ENCODE data around the gene PCDHGB6.
"Not testable (repeated sequence)": the region's sequence is repeated elsewhere in the genome, so short reads cannot be mapped to it uniquely, and the experiment has no call there.

Gene PCDHGB6

DNA sequence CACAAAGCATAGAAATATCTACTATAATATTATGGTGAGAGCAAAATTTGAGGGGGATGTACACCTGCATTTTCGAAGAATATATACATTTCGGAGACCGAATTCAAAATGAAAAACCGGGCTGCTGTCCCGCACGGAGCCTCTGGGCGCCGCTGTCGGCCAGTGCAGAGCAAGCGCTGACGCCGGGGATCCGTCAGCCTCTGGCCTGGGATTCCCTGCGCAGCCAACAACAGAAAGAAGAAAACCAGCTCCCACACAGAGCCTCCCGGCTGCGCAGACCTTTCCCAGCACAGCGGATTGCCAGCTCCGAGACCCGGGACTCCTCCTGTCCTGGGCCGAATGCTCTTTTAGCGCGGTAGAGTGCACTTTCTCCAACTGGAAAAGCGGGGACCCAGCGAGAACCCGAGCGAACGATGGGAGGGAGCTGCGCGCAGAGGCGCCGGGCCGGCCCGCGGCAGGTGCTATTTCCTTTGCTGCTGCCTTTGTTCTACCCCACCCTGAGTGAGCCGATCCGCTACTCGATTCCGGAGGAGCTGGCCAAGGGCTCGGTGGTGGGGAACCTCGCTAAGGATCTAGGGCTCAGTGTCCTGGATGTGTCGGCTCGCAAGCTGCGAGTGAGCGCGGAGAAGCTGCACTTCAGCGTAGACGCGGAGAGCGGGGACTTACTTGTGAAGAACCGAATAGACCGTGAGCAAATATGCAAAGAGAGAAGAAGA, at the start of gene PCDHGB6:
Gene PCDHGB6 (plus strand): TSS at position 232 of the 716 bp plus-strand sequence. CDS start 182 bp downstream, at position 414.
- peak; percentile 78 for TF ChIP-seq CTCF (conservative IDR thresholded peaks at IDR 0.05)

GRCh38 chr5:141359790-141360426, 47.9 kb upstream of the PCDHGB6 start, which contains the start of gene PCDHGB2:
Gene PCDHGB2 (plus strand): TSS chr5:141359994. CDS start chr5:141360136, 142 bp downstream.
- TF ChIP-seq ZFX (IDR thresholded peaks at IDR 0.05) (no peak), CTCF (conservative IDR thresholded peaks at IDR 0.05) (peak; percentile 70)
- H3K27ac ChIP-seq, result no peak within 1 kb of the TSS

More for the DNA sequence above, at the start of gene PCDHGB6:
- not testable (repeated sequence) for H3K27ac ChIP-seq

DNA sequence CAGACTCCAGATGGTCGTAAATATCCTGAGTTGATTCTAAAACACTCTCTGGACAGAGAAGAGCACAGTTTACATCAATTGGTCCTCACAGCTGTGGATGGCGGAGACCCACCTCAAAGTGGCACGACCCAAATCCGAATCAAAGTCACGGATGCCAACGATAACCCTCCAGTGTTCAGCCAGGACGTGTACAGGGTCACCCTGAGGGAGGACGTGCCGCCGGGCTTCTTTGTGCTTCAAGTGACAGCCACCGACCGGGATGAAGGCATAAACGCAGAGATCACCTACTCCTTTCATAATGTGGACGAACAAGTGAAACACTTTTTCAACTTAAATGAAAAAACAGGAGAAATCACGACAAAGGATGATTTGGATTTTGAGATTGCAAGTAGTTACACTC, 47.1 kb upstream of the PCDHGB6 start:
- TF ChIP-seq ZFX (IDR thresholded peaks at IDR 0.05) (no peak), CTCF (conservative IDR thresholded peaks at IDR 0.05) (no peak)
- H3K27ac ChIP-seq, result no peak overlapping the region

DNA sequence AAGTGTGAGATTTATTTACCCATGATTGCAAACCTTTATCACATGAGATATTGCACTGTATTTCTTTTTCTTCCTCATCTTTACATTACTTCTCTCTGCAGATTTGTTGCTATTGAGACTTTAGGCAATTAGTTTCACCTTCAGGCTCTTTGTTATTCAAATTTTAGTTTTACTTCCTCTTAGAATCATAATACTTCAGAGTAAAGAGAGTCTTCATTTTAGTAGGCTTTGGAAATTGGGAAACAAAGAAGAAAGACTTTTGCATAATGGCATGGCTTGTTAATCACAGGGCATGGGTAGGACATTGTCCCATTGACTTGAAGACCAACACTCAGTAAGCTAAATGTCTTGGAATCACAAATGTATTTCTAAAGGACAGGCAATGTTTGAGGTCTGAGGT, 45.1 kb upstream of the PCDHGB6 start:
- TF ChIP-seq ZFX (IDR thresholded peaks at IDR 0.05) (no peak), CTCF (conservative IDR thresholded peaks at IDR 0.05) (no peak)
- no peak overlapping the region for H3K27ac ChIP-seq

DNA sequence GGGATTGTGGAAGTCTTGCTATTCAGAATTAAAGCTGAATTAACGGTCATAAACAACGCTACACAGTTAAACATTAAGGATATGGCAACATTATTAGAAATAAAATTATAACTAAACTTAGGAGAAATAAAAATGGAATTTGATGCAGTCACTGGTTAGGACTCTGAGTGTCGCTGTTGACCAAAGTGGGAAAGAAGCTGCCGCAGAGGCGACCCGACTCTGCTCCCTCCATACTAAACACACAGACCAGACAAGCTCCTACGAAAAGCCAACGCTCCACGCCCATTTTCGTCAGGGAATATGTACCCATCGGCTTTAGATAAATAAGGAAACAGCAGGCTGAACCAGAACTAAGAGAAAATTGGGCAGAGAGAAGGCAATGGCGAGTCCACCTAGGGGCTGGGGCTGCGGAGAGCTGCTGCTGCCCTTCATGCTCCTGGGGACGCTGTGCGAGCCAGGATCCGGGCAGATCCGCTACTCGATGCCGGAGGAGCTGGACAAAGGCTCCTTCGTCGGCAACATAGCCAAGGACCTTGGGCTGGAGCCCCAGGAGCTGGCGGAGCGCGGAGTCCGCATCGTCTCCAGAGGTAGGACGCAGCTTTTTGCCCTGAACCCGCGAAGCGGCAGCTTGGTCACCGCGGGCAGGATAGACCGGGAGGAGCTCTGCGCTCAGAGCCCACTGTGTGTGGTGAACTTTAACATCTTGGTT, 43.7 kb upstream of the PCDHGB6 start, which contains the start of gene PCDHGA5:
Gene PCDHGA5 (plus strand): TSS at position 211 of the 709 bp plus-strand sequence. CDS start 169 bp downstream, at position 380.
- TF ChIP-seq ZFX (IDR thresholded peaks at IDR 0.05), result no peak
- TF ChIP-seq CTCF (conservative IDR thresholded peaks at IDR 0.05), result peak; percentile 34
- H3K27ac ChIP-seq, result no peak within 1 kb of the TSS

GRCh38 chr5:141366016-141366896, 41.6 kb upstream of the PCDHGB6 start:
- TF ChIP-seq ZFX (IDR thresholded peaks at IDR 0.05) (no peak), CTCF (conservative IDR thresholded peaks at IDR 0.05) (no peak)
- H3K27ac ChIP-seq, result no peak overlapping the region

All from C4-2B (cell line).